AG10803 (cell line): ENCODE measurements around the gene IRF2.

Experiments
- DNase-seq: peaks from one replicate; pipeline ENCODE4 v3.0.0; 2010; ENCODE audit warnings: low read depth
- H3K4me3 ChIP-seq: 2 replicates; pipeline ENCODE4 v1.5.1; 2011; ENCODE audit warnings: mild to moderate bottlenecking, low read length, control low read depth
- TF ChIP-seq, protein P1 (sequence below): conservative IDR thresholded peaks from 2 replicates; pipeline ENCODE4 v1.5.1; 2011; ENCODE audit warnings: mild to moderate bottlenecking, low read length, control low read depth, inconsistent platforms

Gene IRF2

DNA sequence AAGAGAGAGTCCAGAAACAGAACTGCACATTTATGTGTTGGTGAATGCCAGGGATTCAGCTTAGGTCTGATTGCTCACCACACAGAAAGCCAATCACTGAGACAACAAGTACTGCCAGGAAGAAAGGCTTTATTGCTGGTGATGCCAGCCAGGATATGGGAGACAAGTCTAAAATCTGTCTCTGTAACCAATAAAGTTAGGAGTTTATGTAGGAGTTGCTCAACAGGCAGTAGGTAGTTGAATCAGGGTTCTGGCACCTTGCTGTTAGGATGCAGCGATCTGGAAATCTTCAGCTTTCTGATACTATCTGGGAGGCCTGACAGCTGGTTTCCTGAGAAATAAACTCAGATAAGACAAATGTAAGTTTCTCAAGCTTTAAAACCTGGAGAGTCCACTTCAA lies 136.4 kb downstream of the IRF2 start:
- DNase-seq: no peak
- TF ChIP-seq, protein P1, sequence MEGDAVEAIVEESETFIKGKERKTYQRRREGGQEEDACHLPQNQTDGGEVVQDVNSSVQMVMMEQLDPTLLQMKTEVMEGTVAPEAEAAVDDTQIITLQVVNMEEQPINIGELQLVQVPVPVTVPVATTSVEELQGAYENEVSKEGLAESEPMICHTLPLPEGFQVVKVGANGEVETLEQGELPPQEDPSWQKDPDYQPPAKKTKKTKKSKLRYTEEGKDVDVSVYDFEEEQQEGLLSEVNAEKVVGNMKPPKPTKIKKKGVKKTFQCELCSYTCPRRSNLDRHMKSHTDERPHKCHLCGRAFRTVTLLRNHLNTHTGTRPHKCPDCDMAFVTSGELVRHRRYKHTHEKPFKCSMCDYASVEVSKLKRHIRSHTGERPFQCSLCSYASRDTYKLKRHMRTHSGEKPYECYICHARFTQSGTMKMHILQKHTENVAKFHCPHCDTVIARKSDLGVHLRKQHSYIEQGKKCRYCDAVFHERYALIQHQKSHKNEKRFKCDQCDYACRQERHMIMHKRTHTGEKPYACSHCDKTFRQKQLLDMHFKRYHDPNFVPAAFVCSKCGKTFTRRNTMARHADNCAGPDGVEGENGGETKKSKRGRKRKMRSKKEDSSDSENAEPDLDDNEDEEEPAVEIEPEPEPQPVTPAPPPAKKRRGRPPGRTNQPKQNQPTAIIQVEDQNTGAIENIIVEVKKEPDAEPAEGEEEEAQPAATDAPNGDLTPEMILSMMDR: no peak
- H3K4me3 ChIP-seq: no peak overlapping the region
